Skeletal muscle satellite cell (primary cell): ENCODE measurements around the gene SEL1L.
A peak's percentile ranks its signal among the peaks of the same experiment; 100 is the strongest.
"Not testable (repeated sequence)": the region's sequence is repeated elsewhere in the genome, so short reads cannot be mapped to it uniquely, and the experiment has no call there.

Experiments used
- H3K27me3 ChIP-seq: 2 replicates; pipeline ENCODE4 v1.7.0; 2013; ENCODE audit warnings: low read length; ENCODE audit not compliant: control insufficient read depth, insufficient read depth
- H3K36me3 ChIP-seq: 2 replicates; pipeline ENCODE4 v1.7.0; 2013; ENCODE audit warnings: mild to moderate bottlenecking, control low read depth, low read length; ENCODE audit not compliant: insufficient read depth
- H3K4me1 ChIP-seq: 2 replicates; pipeline ENCODE4 v1.7.0; 2013; ENCODE audit warnings: low read length; ENCODE audit not compliant: control insufficient read depth, insufficient read depth
- H3K4me2 ChIP-seq: 2 replicates; pipeline ENCODE4 v1.7.0; 2013; ENCODE audit warnings: mild to moderate bottlenecking, low read length
- H3K4me3 ChIP-seq: 2 replicates; pipeline ENCODE4 v1.7.0; 2013; ENCODE audit warnings: low read length
- H3K9ac ChIP-seq: 2 replicates; pipeline ENCODE4 v1.7.0; 2013; ENCODE audit warnings: mild to moderate bottlenecking, low read depth, low read length, moderate library complexity
- H3K9me3 ChIP-seq: replicated peaks from 2 replicates; pipeline ENCODE4 v1.7.0; 2013; ENCODE audit warnings: mild to moderate bottlenecking, control low read depth, low read length

Gene SEL1L

GRCh38 chr14:81523616-81524015 is 10.0 kb downstream of the SEL1L start:
- Histone ChIP-seq H3K4me2 (no peak overlapping the region), H3K9ac (no peak overlapping the region), H3K36me3 (peaks cover 22% of the 10 kb centered on the region), H3K4me1 (no peaks in the 10 kb centered on the region), H3K9me3 (no peaks in the 10 kb centered on the region), H3K27me3 (no peaks in the 10 kb centered on the region), H3K4me3 (no peak overlapping the region)

- Histone ChIP-seq H3K9ac (no peak overlapping the region), H3K36me3 (peaks cover 22% of the 10 kb centered on the region), H3K9me3 (no peaks in the 10 kb centered on the region), H3K4me1 (peaks cover under 1% of the 10 kb centered on the region), H3K27me3 (no peaks in the 10 kb centered on the region), H3K4me2 (no peak overlapping the region), H3K4me3 (no peak overlapping the region)
Measured at GRCh38 chr14:81523016-81523415, 10.6 kb downstream of the SEL1L start.

GRCh38 chr14:81521356-81521755 is 12.3 kb downstream of the SEL1L start:
- H3K4me3 ChIP-seq = no peak overlapping the region

GRCh38 chr14:81519200-81520011 is 14.2 kb downstream of the SEL1L start:
- Histone ChIP-seq H3K4me1 (peaks cover 12% of the 10 kb centered on the region), H3K9ac (no peak overlapping the region), H3K4me3 (no peak overlapping the region), H3K4me2 (no peak overlapping the region), H3K27me3 (no peaks in the 10 kb centered on the region), H3K9me3 (no peaks in the 10 kb centered on the region), H3K36me3 (peaks cover 31% of the 10 kb centered on the region)

More at GRCh38 chr14:81521356-81521755, 12.3 kb downstream of the SEL1L start:
- no peak overlapping the region for H3K4me2 ChIP-seq
- H3K9me3 ChIP-seq = no peaks in the 10 kb centered on the region
- H3K27me3 ChIP-seq = no peaks in the 10 kb centered on the region
- peaks cover 12% of the 10 kb centered on the region for H3K4me1 ChIP-seq
- no peak overlapping the region for H3K9ac ChIP-seq
- peaks cover 34% of the 10 kb centered on the region for H3K36me3 ChIP-seq

- Histone ChIP-seq H3K4me3 (no peak overlapping the region), H3K4me2 (no peak overlapping the region), H3K36me3 (peaks cover 23% of the 10 kb centered on the region), H3K4me1 (peaks cover 12% of the 10 kb centered on the region), H3K27me3 (no peaks in the 10 kb centered on the region), H3K9ac (no peak overlapping the region), H3K9me3 (no peaks in the 10 kb centered on the region)
Measured at GRCh38 chr14:81517798-81518398, 15.8 kb downstream of the SEL1L start.

- peak overlapping the region; percentile 28 for H3K9ac ChIP-seq
- peaks cover 20% of the 10 kb centered on the region for H3K36me3 ChIP-seq
- no peaks in the 10 kb centered on the region for H3K9me3 ChIP-seq
- peaks cover 12% of the 10 kb centered on the region for H3K4me1 ChIP-seq
- peak overlapping the region; percentile 16 for H3K4me2 ChIP-seq
- H3K4me3 ChIP-seq = no peak overlapping the region
- H3K27me3 ChIP-seq = no peaks in the 10 kb centered on the region
Measured at GRCh38 chr14:81516986-81517797, 16.5 kb downstream of the SEL1L start.

GRCh38 chr14:81515927-81516326 is 17.7 kb downstream of the SEL1L start:
- not testable (repeated sequence) for H3K9me3 ChIP-seq, H3K27me3 ChIP-seq, H3K4me2 ChIP-seq, H3K4me3 ChIP-seq, H3K9ac ChIP-seq
- H3K4me1 ChIP-seq = peaks cover 12% of the 10 kb centered on the region
- peaks cover 18% of the 10 kb centered on the region for H3K36me3 ChIP-seq

GRCh38 chr14:81512826-81513225 is 20.8 kb downstream of the SEL1L start:
- not testable (repeated sequence) for H3K4me3 ChIP-seq, H3K27me3 ChIP-seq, H3K9me3 ChIP-seq, H3K9ac ChIP-seq, H3K4me2 ChIP-seq
- H3K4me1 ChIP-seq = peaks cover 19% of the 10 kb centered on the region
- H3K36me3 ChIP-seq = peaks cover 15% of the 10 kb centered on the region

GRCh38 chr14:81511111-81511904 is 22.3 kb downstream of the SEL1L start:
- H3K9me3 ChIP-seq = no peaks in the 10 kb centered on the region
- H3K9ac ChIP-seq = no peak overlapping the region
- H3K4me3 ChIP-seq = no peak overlapping the region
- peaks cover 9% of the 10 kb centered on the region for H3K4me1 ChIP-seq
- H3K27me3 ChIP-seq = no peaks in the 10 kb centered on the region
- H3K4me2 ChIP-seq = no peak overlapping the region
- H3K36me3 ChIP-seq = peaks cover 5% of the 10 kb centered on the region

GRCh38 chr14:81509838-81510452 is 23.7 kb downstream of the SEL1L start:
- H3K4me1 ChIP-seq = peaks cover 9% of the 10 kb centered on the region
- H3K9ac ChIP-seq = peak overlapping the region; percentile 9
- peaks cover 16% of the 10 kb centered on the region for H3K36me3 ChIP-seq
- no peaks in the 10 kb centered on the region for H3K9me3 ChIP-seq
- no peak overlapping the region for H3K4me3 ChIP-seq
- peak overlapping the region; percentile 34 for H3K4me2 ChIP-seq
- no peaks in the 10 kb centered on the region for H3K27me3 ChIP-seq
